Liver (tissue), 9 donors: Measurements from ENCODE around the gene NAXD. TPM values are rescaled to one million over a fixed set of nuclear protein-coding genes. Genes with fewer than 3 reads are reported as not detected.
A peak's percentile ranks its signal among the peaks of the same experiment; 100 is the strongest.
"Not testable (repeated sequence)": the region's sequence is repeated elsewhere in the genome, so short reads cannot be mapped to it uniquely, and the experiment has no call there.

ENCODE experiments used
- DNase-seq: peaks from one replicate; pipeline ENCODE4 v3.0.0-alpha.2; 2017; ENCODE audit warnings: low spot score
- H3K27ac ChIP-seq, 2 donors: one replicate each; pipeline ENCODE4 v1.7.0; 2013; ENCODE audit warnings: inconsistent platforms in 2 of 2, low read length in 2 of 2, control low read depth in 1 of 2, low read depth in 1 of 2, mild to moderate bottlenecking in 1 of 2
- H3K27me3 ChIP-seq, 4 donors: one replicate each; pipeline versions ENCODE4 v1.6.1 to v1.7.0; 2013; ENCODE audit warnings: low read length in 3 of 4, inconsistent platforms in 1 of 4, mild to moderate bottlenecking in 1 of 4, moderate library complexity in 1 of 4; ENCODE audit not compliant: control insufficient read depth in 4 of 4, insufficient read depth in 4 of 4
- H3K36me3 ChIP-seq, 4 donors: one replicate each; pipeline versions ENCODE4 v1.6.1 to v1.7.0; 2013; ENCODE audit warnings: low read length in 3 of 4, mild to moderate bottlenecking in 3 of 4, low read depth in 1 of 4, moderate library complexity in 1 of 4; ENCODE audit not compliant: control insufficient read depth in 4 of 4, insufficient read depth in 3 of 4
- H3K4me1 ChIP-seq, 4 donors: one replicate each; pipeline versions ENCODE4 v1.6.1 to v1.7.0; 2013; ENCODE audit warnings: low read length in 3 of 4, mild to moderate bottlenecking in 3 of 4, moderate library complexity in 1 of 4; ENCODE audit not compliant: control insufficient read depth in 4 of 4, insufficient read depth in 4 of 4
- H3K4me3 ChIP-seq, 3 donors: one replicate each; pipeline versions ENCODE4 v1.6.1 to v1.7.0; 2013; ENCODE audit warnings: low read length in 3 of 3, control low read depth in 1 of 3, low read depth in 1 of 3, mild to moderate bottlenecking in 1 of 3
- H3K9ac ChIP-seq, 2 donors: one replicate each; pipeline ENCODE4 v1.7.0; 2013; ENCODE audit warnings: low read length in 2 of 2, mild to moderate bottlenecking in 2 of 2, moderate library complexity in 2 of 2, control low read depth in 1 of 2, low read depth in 1 of 2
- H3K9me3 ChIP-seq, 4 donors: one replicate each; pipeline versions ENCODE4 v1.6.1 to v1.7.0; 2013; ENCODE audit warnings: low read length in 3 of 4; ENCODE audit not compliant: control insufficient read depth in 4 of 4
- HNF4G ChIP-seq: IDR thresholded peaks from 2 replicates; pipeline ENCODE4 v1.6.1; 2016; ENCODE audit warnings: antibody characterized with exemption
- JUND ChIP-seq, 2 donors: IDR thresholded peaks; 2 replicates each; pipeline ENCODE4 v1.6.1; 2016; ENCODE audit warnings: antibody characterized with exemption in 2 of 2
- NR2F2 ChIP-seq: IDR thresholded peaks from 2 replicates; pipeline ENCODE4 v1.6.1; 2016; ENCODE audit warnings: antibody characterized with exemption
- RAD21 ChIP-seq, 2 donors: IDR thresholded peaks; 2 replicates each; pipeline ENCODE4 v1.6.1; 2016; ENCODE audit warnings: antibody characterized with exemption in 2 of 2, mild to moderate bottlenecking in 2 of 2
- RXRA ChIP-seq, 2 donors: IDR thresholded peaks; 2 replicates each; pipeline ENCODE4 v1.6.1; 2017 to 2018; ENCODE audit warnings: antibody characterized with exemption in 2 of 2, mild to moderate bottlenecking in 1 of 2
- SP1 ChIP-seq: IDR thresholded peaks from 2 replicates; pipeline ENCODE4 v1.6.1; 2018; ENCODE audit warnings: antibody characterized with exemption, mild to moderate bottlenecking
- TAF1 ChIP-seq: conservative IDR thresholded peaks from 2 replicates; pipeline ENCODE4 v1.6.1; 2016; ENCODE audit warnings: antibody characterized with exemption, mild to moderate bottlenecking
- WGBS: extraction: QIAGEN DNeasy Blood & Tissue Kit; methylation state at CpG from one replicate; pipeline ENCODE4 v1.1.7; 2013; 5-methylcytosine and 5-hydroxymethylcytosine counted together
- polyA plus RNA-seq, 2 donors: library from polyadenylated mRNA; stranded (reverse) in 1 of 2; unstranded in 1 of 2; fragments of 200-250 nt in 1 of 2; fragments of >200 nt in 1 of 2; fragmentation: Nextera tagmentation in 1 of 2; extraction: Ambion mirVana in 1 of 2; gene quantifications; one replicate each; pipeline versions ENCODE4 v1.2.1 to v1.2.3, GENCODE V29; 2013 to 2015
- total RNA-seq, 2 donors: library from RNA; depleted of rRNA; stranded (reverse); fragments of >200 nt; gene quantifications; one replicate each; pipeline ENCODE4 v1.2.3, GENCODE V29; 2014
- TF ChIP-seq, protein P1 (sequence below): fragments of 150-350 bp; IDR thresholded peaks from 2 replicates; pipeline ENCODE4 v1.5.1; 2017; ENCODE audit warnings: improper control_type of control experiment, low read depth, low read length; ENCODE audit not compliant: missing input control
- TF ChIP-seq, protein P2 (sequence below): IDR thresholded peaks from 2 replicates; pipeline ENCODE4 v1.6.1; 2016; ENCODE audit warnings: antibody characterized with exemption
- TF ChIP-seq, protein P3 (sequence below): IDR thresholded peaks from 2 replicates; pipeline ENCODE4 v1.6.1; 2016; ENCODE audit warnings: antibody characterized with exemption, mild to moderate bottlenecking
- donor health status: healthy.
- donor health status: healthy.
- donor health status: healthy.
- donor health status: healthy.
- donor health status: healthy.

Gene NAXD
- total and polyA plus RNA-seq, 4 donors, result 19.0 to 40.5 (median 27.6) TPM

- Histone ChIP-seq H3K36me3 (peaks cover 19 to 42% (median 27%) of the 10 kb centered on the region in 4 donors), H3K9ac (no peak overlapping the region), H3K4me3 (no peak overlapping the region), H3K9me3 (no peaks in the 10 kb centered on the region), H3K4me1 (peaks cover 0 to 24% (median 6%) of the 10 kb centered on the region in 4 donors), H3K27me3 (no peaks in the 10 kb centered on the region), H3K27ac (no peak overlapping the region)
- WGBS, result 89% methylated on average over 7 of the region's 7 CpGs
- TF ChIP-seq, protein P1, sequence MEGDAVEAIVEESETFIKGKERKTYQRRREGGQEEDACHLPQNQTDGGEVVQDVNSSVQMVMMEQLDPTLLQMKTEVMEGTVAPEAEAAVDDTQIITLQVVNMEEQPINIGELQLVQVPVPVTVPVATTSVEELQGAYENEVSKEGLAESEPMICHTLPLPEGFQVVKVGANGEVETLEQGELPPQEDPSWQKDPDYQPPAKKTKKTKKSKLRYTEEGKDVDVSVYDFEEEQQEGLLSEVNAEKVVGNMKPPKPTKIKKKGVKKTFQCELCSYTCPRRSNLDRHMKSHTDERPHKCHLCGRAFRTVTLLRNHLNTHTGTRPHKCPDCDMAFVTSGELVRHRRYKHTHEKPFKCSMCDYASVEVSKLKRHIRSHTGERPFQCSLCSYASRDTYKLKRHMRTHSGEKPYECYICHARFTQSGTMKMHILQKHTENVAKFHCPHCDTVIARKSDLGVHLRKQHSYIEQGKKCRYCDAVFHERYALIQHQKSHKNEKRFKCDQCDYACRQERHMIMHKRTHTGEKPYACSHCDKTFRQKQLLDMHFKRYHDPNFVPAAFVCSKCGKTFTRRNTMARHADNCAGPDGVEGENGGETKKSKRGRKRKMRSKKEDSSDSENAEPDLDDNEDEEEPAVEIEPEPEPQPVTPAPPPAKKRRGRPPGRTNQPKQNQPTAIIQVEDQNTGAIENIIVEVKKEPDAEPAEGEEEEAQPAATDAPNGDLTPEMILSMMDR, result no peak
- no peak for TF ChIP-seq RXRA (IDR thresholded peaks at IDR 0.05)
- no peak for TF ChIP-seq NR2F2
- no peak for TF ChIP-seq HNF4G
- no peak for TF ChIP-seq TAF1
- TF ChIP-seq JUND (IDR thresholded peaks at IDR 0.05), result no peak
- no peak for TF ChIP-seq RAD21 (IDR thresholded peaks at IDR 0.05)
- no peak for TF ChIP-seq SP1
- TF ChIP-seq, protein P2, sequence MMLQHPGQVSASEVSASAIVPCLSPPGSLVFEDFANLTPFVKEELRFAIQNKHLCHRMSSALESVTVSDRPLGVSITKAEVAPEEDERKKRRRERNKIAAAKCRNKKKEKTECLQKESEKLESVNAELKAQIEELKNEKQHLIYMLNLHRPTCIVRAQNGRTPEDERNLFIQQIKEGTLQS, result no peak
- no peak for DNase-seq
These were observed 14.4 kb downstream of the NAXD start for GRCh38 chr13:110629735-110630134.

DNA sequence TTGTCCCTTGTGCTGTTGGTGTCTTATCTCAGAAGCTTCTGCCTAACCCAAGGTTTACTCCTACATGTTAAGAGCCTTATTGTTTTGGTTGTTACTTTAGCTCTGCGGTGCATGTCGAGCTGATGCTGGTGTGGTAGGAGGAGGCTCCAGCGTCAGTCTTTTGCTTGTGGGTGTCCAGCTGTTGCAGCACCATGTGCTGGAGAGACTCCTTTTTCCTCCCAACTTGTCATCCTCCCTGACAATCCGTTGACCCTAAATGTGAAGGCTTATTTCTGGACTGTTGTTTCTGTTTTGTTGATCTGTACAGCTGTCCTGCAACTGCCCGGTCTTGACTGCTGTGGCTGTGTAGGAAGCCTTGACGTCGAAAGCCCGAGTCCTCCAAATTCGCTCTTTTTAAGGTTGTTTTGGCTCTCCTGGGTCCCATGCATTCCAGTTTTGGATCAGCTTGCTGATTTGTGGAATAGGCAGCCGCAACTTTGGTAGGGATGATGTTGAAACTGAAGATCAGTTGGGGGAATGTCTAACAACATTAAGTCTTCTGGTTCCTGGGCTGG is 15.3 kb downstream of the NAXD start:
- H3K4me3 ChIP-seq, result no peak overlapping the region
- no peak overlapping the region for H3K27ac ChIP-seq
- no peaks in the 10 kb centered on the region for H3K9me3 ChIP-seq
- TF ChIP-seq, protein P3, sequence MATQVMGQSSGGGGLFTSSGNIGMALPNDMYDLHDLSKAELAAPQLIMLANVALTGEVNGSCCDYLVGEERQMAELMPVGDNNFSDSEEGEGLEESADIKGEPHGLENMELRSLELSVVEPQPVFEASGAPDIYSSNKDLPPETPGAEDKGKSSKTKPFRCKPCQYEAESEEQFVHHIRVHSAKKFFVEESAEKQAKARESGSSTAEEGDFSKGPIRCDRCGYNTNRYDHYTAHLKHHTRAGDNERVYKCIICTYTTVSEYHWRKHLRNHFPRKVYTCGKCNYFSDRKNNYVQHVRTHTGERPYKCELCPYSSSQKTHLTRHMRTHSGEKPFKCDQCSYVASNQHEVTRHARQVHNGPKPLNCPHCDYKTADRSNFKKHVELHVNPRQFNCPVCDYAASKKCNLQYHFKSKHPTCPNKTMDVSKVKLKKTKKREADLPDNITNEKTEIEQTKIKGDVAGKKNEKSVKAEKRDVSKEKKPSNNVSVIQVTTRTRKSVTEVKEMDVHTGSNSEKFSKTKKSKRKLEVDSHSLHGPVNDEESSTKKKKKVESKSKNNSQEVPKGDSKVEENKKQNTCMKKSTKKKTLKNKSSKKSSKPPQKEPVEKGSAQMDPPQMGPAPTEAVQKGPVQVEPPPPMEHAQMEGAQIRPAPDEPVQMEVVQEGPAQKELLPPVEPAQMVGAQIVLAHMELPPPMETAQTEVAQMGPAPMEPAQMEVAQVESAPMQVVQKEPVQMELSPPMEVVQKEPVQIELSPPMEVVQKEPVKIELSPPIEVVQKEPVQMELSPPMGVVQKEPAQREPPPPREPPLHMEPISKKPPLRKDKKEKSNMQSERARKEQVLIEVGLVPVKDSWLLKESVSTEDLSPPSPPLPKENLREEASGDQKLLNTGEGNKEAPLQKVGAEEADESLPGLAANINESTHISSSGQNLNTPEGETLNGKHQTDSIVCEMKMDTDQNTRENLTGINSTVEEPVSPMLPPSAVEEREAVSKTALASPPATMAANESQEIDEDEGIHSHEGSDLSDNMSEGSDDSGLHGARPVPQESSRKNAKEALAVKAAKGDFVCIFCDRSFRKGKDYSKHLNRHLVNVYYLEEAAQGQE, result no peak
- TF ChIP-seq NR2F2, result peak; percentile 39
- H3K4me1 ChIP-seq, result peaks cover 0 to 21% (median 4%) of the 10 kb centered on the region in 4 donors
- no peak for DNase-seq
- no peak overlapping the region for H3K9ac ChIP-seq
- WGBS, result 85% methylated on average over 10 of the region's 10 CpGs
- H3K27me3 ChIP-seq, result no peaks in the 10 kb centered on the region
- H3K36me3 ChIP-seq, result peaks cover 13 to 43% (median 30%) of the 10 kb centered on the region in 4 donors

- H3K9me3 ChIP-seq, H3K9ac ChIP-seq, DNase-seq, H3K4me3 ChIP-seq, H3K27me3 ChIP-seq, H3K27ac ChIP-seq: not testable (repeated sequence)
- peaks cover 0 to 21% (median 4%) of the 10 kb centered on the region in 4 donors for H3K4me1 ChIP-seq
- peaks cover 22 to 58% (median 42%) of the 10 kb centered on the region in 4 donors for H3K36me3 ChIP-seq
- 91% methylated on average over 15 of the region's 15 CpGs for WGBS
These were observed 16.9 kb downstream of the NAXD start for GRCh38 chr13:110632255-110632654.
